Ascending aorta (tissue), 2 donors: Measurements from ENCODE around the gene MED4. TPM values are rescaled to one million over a fixed set of nuclear protein-coding genes. Genes with fewer than 3 reads are reported as not detected.

ENCODE experiments used
- DNase-seq, 2 donors: peaks; one replicate each; pipeline ENCODE4 v3.0.0-alpha.2; 2019; ENCODE audit warnings: low spot score in 2 of 2
- H3K27ac ChIP-seq, 2 donors: fragments of 200-600 bp; sonication (generic); one replicate each; pipeline ENCODE4 v1.5.1; 2016 to 2017; ENCODE audit warnings: mild to moderate bottlenecking in 1 of 2
- H3K27me3 ChIP-seq: fragments of 200-600 bp; sonication (generic); one replicate; pipeline ENCODE4 v1.5.1; 2017
- H3K36me3 ChIP-seq, 2 donors: fragments of 200-600 bp; sonication (generic); one replicate each; pipeline ENCODE4 v1.5.1; 2016
- H3K4me1 ChIP-seq, 2 donors: fragments of 200-600 bp; sonication (generic); one replicate each; pipeline ENCODE4 v1.5.1; 2016 to 2017; ENCODE audit warnings: mild to moderate bottlenecking in 1 of 2
- H3K4me3 ChIP-seq, 2 donors: fragments of 200-600 bp; sonication (generic); one replicate each; pipeline ENCODE4 v1.5.1; 2016 to 2017; ENCODE audit warnings: mild to moderate bottlenecking in 1 of 2
- H3K9me3 ChIP-seq, 2 donors: fragments of 200-600 bp; sonication (generic); one replicate each; pipeline ENCODE4 v1.5.1; 2016
- intact Hi-C: fragments of 100-400 bp; cut with DNase I; formaldehyde crosslinking; loops from one replicate; pipeline ENCODE4 v1.15.1; 2023
- total RNA-seq: library from RNA; depleted of rRNA; stranded (reverse); fragments of >200 nt; gene quantifications from one replicate; pipeline ENCODE4 v1.1.0, GENCODE V29; 2016
- TF ChIP-seq, protein P1 (sequence below), 3 experiments: fragments of 200-600 bp in 2 of 3; fragments of 450-650 bp in 1 of 3; sonication (generic) in 2 of 3; IDR thresholded peaks; one replicate each; pipeline ENCODE4 v1.5.1; 2016 to 2019; ENCODE audit warnings: antibody characterized with exemption in 3 of 3, mild to moderate bottlenecking in 1 of 3, moderate library complexity in 1 of 3

MED4 gene
- total RNA-seq, 1 donor from 2014 or later: 8.6 TPM

DNA sequence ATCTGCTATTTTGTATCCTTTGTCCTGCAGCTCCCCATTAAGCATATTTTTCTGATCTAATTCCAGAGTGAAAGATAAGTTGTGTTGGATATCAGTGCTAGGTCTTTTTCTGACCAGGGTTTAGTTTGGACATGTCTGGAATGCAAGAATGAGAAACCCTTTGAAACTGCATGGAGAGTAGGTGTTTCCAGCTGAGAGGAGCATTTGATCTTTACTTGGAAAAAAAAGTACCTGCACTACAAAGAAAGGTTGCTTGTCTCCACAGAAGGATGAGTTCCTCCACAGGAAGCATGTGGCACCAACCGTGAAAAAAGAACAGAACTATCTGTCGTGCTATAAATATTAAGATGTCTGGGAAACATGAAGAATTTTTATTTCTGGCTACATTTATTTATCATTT, 36.6 kb upstream of the MED4 start:
- no peaks in the 10 kb centered on the region for H3K9me3 ChIP-seq
- no peak for DNase-seq
- TF ChIP-seq, protein P1, sequence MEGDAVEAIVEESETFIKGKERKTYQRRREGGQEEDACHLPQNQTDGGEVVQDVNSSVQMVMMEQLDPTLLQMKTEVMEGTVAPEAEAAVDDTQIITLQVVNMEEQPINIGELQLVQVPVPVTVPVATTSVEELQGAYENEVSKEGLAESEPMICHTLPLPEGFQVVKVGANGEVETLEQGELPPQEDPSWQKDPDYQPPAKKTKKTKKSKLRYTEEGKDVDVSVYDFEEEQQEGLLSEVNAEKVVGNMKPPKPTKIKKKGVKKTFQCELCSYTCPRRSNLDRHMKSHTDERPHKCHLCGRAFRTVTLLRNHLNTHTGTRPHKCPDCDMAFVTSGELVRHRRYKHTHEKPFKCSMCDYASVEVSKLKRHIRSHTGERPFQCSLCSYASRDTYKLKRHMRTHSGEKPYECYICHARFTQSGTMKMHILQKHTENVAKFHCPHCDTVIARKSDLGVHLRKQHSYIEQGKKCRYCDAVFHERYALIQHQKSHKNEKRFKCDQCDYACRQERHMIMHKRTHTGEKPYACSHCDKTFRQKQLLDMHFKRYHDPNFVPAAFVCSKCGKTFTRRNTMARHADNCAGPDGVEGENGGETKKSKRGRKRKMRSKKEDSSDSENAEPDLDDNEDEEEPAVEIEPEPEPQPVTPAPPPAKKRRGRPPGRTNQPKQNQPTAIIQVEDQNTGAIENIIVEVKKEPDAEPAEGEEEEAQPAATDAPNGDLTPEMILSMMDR (IDR thresholded peaks at IDR 0.05): no peak
- no peaks in the 10 kb centered on the region for H3K36me3 ChIP-seq
- H3K4me3 ChIP-seq: no peak overlapping the region
- intact Hi-C loops: no loop called here
- H3K27me3 ChIP-seq: no peaks in the 10 kb centered on the region
- H3K27ac ChIP-seq: no peak overlapping the region
- peaks cover 5 to 7% of the 10 kb centered on the region in 2 donors for H3K4me1 ChIP-seq

DNA sequence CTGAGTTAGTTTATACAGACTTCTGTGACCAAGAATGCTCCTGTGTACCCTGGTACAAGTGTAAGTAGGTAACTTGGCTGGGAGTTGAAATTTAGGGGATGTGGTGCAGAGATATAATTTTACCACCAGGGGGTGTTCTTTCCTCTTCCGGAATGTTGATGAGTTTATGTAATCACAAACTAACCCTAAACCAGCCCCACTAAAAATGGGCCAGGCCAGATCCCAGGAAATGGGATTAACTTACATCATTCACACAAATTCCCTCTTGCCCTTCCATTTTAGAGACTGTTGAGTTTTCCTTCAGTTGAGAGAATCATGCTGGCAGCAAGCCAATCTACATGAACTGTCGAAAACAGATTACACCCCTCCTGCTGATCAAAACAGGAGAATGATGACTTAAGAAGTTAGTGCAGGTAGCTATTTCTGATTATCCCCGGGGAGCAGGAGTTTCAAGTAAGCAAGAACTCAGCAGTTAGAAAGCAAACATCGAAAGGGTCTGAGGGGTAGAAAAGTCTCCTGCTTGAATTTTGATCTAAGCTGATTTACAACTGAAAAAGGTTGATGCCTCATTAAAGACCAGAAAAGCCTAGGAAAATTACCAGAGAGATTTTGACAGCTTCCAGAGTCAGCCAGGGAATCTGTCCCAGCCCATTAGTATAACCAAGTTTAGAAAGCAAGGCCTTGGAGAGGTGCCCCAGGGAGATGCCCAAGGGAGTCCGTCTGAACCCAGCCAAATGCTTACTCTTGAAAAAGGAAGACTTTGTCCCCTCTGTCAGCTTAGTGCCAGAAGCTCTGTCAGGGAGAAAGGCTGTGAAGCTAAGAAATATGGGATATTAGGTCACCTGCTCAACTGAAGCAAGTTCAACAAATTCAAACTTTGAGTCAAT, 32.3 kb upstream of the MED4 start:
- peak overlapping the region in 1 of 2 donors; percentile 43 for H3K4me3 ChIP-seq

DNA sequence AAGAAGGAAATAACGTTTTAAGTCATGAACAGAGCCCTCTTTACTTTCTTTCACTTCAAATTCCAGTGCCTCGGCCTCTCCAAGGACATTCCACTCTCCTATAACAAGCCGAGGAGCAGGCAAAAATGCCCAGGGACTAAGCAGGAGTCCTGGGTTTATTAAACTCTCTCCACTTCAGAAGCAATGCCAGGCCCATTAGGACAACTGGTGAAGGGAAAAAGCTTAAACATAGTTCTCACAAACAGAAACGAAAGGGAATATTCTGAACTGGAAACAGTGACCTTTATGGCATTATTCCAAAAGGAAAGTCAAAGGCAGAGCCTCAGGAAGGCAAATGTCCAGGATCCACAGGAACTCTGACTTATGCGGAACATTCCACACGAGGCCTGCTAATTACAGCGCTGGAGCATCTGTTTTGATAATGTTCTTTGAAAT, 30.9 kb upstream of the MED4 start:
- Histone ChIP-seq H3K27me3 (no peaks in the 10 kb centered on the region), H3K4me1 (peaks cover 8 to 13% of the 10 kb centered on the region in 2 donors), H3K36me3 (no peaks in the 10 kb centered on the region), H3K9me3 (no peaks in the 10 kb centered on the region), H3K27ac (peak overlapping the region; percentile 80 to 91), H3K4me3 (peak overlapping the region in 1 of 2 donors; percentile 32)
- intact Hi-C loops: loop anchor here (2.0 to 5.0 kb wide), 3 partner anchors 31 to 456 kb away; partner anchors contain the start of genes MED4 and RB1
- DNase-seq: no peak
- TF ChIP-seq, protein P1 (IDR thresholded peaks at IDR 0.05): no peak

More for the DNA sequence above, 32.3 kb upstream of the MED4 start:
- Histone ChIP-seq H3K9me3 (no peaks in the 10 kb centered on the region), H3K27me3 (no peaks in the 10 kb centered on the region), H3K4me1 (peaks cover 8 to 13% of the 10 kb centered on the region in 2 donors), H3K36me3 (no peaks in the 10 kb centered on the region), H3K27ac (peak overlapping the region; percentile 80 to 91)
- intact Hi-C loops: loop anchor here (1.0 to 5.0 kb wide), 3 partner anchors 105 to 455 kb away; partner anchors contain the start of gene RB1
- TF ChIP-seq, protein P1 (IDR thresholded peaks at IDR 0.05): peak; percentile 61 to 65 (median 64)
- DNase-seq: peak in 1 of 2 donors; percentile 80

DNA sequence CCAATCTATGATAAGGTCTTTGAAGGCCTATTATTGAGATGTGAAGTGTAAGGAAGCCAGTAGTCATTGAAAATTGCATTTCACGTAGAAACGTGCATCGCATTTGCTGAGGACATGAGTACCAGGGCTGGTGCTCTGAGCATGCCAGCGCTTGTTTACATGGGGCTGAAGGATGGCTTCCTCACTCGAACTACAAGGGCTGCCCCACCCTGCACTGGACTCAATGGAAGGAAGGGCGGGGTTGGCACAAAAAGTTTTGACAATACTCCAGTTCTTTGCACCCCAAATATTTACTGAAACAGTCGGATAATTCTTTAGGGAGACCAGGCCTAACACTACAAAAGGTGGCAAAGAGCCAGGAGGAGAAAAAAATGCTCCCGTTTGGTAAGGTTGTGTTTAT, 28.9 kb upstream of the MED4 start:
- Histone ChIP-seq H3K4me1 (peaks cover 8 to 13% of the 10 kb centered on the region in 2 donors), H3K27ac (peak overlapping the region in 1 of 2 donors; percentile 91), H3K9me3 (no peaks in the 10 kb centered on the region), H3K36me3 (no peaks in the 10 kb centered on the region), H3K4me3 (no peak overlapping the region), H3K27me3 (no peaks in the 10 kb centered on the region)
- intact Hi-C loops: loop anchor here (2.0 kb wide), 1 partner anchor 29 kb away; the partner anchor contains the start of gene MED4
- TF ChIP-seq, protein P1 (IDR thresholded peaks at IDR 0.05): no peak
- no peak for DNase-seq

DNA sequence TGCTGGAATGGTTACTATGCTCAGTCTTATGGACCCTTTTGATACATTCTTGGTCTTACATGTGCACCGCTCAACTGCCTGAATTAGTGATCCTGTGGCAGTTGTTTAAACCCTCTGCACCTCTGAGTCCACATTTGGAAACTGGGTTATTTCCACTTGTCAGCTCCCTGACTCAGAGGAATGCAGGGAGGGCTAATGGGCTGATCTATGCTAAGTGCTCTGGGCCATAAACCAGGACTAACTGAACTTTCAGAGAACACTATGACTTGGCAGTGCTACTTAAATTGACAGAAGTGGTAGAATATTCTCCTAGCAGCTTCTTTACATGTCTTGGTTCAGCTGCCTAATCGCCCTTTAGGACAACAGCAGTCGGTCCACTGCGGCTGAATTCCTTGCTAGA, 26.8 kb upstream of the MED4 start:
- intact Hi-C loops: no loop called here
- no peak for DNase-seq
- TF ChIP-seq, protein P1 (IDR thresholded peaks at IDR 0.05): no peak
- H3K36me3 ChIP-seq: no peaks in the 10 kb centered on the region
- H3K27ac ChIP-seq: no peak overlapping the region
- H3K9me3 ChIP-seq: no peaks in the 10 kb centered on the region
- H3K4me1 ChIP-seq: peaks cover 5 to 9% of the 10 kb centered on the region in 2 donors
- no peak overlapping the region for H3K4me3 ChIP-seq
- no peaks in the 10 kb centered on the region for H3K27me3 ChIP-seq
